HG02763 (cell line): Measurements from ENCODE around the gene ITGAE.
"Not testable (repeated sequence)": the region's sequence is repeated elsewhere in the genome, so short reads cannot be mapped to it uniquely, and the experiment has no call there.

Experiments
- ATAC-seq: cut with Tn5 transposase; IDR thresholded peaks from one replicate; pipeline ENCODE4 v1.9.1; 2021; ENCODE audit warnings: mild to moderate bottlenecking, moderate library complexity; ENCODE audit not compliant: unreplicated experiment

The ITGAE gene

DNA sequence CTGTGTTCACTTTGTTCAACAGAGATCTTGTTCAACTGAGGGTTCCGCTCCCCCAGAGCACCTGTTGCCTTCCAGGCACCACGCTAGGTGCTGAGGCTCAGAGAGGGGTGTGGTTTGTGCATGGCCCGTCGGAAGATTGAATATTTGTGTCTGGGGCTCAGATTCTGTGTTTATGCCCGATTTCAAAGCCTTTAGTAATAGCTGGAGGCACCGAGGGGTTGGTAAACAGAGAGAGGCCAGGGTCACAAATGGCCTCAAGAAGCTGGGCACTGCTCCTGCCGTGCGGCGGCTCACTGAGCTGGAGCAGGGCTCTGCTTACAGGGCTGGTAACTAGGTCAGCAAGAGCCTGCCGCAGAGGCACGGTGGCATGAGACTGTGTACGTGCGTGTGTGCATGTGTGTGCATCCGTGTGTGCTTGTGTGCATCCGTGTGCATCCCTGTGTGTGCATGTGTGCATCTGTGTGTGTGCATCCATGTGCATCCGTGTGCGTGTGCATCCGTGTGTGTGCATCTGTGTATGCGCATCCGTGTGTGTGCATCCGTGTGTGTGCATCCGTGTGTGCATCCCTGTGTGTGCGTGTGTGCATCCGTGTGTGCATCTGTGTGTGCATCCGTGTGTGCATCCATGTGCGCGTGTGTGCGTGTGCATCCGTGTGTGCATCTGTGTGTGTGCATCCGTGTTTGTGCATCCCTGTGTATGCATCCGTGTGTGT lies 5.4 kb downstream of the ITGAE start:
- ATAC-seq: no peak

GRCh38 chr17:3794557-3795389 lies 6.2 kb downstream of the ITGAE start:
- no peak for ATAC-seq

DNA sequence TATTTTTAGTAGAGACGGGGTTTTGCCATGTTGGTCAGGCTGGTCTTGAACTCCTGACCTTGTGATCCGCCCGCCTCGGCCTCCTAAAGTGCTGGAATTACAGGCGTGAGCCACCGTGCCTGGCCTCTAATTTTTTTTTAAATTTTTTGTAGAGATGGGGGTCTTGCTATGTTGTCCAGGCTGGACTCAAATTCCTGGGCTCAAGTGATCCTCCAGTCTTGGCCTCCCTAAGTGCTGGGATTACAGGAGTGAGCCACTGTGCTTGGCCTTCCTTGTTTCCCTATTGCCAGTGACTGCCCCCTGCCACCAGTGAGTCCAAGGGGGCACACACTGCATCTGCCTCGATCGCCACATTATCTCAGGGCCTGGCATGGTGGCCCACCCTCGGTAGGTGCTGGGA lies 6.8 kb downstream of the ITGAE start:
- not testable (repeated sequence) for ATAC-seq

DNA sequence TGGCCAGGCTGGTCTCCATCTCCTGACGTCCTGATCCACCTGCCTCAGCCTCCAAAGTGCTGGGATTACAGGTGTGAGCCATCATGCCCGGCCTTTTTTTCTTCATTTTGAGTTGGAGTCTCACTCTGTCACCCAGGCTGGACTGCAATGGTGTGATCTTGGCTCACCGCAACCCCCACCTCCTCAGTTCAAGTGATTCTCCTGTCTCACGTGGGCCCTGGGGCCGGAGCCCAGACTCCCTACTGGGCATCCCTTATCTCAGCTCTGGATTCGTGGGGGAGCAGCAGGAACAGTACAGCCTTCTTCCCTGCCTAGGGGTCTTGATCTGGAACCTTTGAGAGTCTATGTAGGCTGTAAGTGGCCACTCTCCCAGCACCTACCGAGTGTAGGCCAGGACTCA lies 7.7 kb downstream of the ITGAE start:
- ATAC-seq: not testable (repeated sequence)

GRCh38 chr17:3792481-3792880 lies 8.5 kb downstream of the ITGAE start:
- no peak for ATAC-seq

DNA sequence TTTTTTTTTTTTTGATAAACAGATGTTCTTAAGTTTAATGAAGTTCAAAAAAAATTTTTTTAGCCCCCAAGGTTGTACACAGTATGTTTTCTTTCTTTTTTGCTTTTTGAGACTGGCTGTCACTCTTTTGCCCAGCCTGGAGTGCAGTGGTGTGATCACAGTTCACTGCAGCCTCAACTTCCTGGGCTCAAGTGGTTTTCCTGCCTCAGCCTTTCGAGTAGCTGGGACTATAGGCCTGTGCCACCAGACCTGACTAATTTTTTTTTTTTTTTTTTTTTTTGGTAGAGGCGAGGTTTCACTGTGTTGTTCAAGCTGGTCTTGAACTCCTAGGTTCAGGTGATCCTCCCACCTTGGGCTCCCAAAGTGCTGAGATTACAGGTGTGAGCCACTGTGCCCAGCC lies 12.8 kb downstream of the ITGAE start:
- no peak for ATAC-seq

GRCh38 chr17:3785323-3785722 lies 15.7 kb downstream of the ITGAE start:
- not testable (repeated sequence) for ATAC-seq

GRCh38 chr17:3782751-3783150 lies 18.2 kb downstream of the ITGAE start:
- no peak for ATAC-seq

- no peak for ATAC-seq
Measured at GRCh38 chr17:3780986-3781385, 20.0 kb downstream of the ITGAE start.

DNA sequence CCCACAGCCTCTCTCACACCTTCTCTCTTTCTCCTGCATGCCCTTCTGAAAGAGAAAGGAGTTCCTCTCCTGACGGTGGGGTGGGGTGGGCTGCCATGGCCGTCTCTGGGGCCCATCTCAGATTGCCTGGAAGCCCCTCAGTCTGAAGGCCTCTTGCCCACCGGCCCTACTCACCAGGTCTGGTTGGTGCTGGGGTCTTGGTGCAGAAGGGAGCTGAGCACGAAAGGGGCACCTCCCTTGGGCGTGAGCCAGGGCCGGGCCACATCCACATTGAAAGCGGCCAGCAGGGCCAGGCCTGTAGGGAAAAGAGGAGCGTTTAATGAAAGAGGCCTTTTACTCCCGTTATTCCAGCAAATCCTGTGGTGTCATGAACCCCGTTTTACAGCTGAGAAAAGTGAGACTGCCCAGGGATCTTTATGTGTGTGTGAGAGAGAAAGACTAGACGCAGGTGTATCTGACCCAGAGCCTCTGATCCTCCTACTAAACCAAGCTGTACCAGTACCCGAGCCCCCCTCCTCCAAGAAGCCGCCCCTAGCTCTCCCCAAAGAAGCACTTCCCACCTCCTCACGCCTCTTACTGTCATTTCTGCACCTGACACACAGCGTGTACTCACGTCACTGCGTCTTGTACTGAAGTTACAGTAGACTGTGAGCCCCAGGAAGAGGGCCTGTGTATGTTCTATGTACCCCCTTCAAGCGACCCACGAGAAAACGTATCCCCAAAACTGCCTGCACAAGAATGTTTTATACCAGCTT lies 23.4 kb downstream of the ITGAE start:
- ATAC-seq: no peak

DNA sequence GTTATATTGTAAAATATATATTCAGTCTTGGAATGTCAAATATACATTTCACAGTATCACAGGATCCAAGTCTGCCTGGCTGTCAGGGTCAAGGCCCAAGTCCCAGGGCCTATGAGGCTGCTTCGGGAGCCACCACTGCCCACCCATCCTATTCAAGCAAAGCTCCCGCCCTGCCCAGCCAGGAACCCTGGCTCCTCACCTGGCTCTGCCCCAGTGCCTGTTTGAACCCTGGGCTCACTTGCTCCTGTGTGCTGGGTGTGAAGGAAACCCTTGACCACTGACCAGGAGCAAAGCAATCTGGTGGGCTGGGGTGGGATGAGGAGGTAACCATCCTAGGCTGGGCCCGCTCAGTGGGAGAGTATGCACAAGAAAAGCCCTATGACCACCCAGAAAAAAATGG lies 27.0 kb downstream of the ITGAE start:
- no peak for ATAC-seq

DNA sequence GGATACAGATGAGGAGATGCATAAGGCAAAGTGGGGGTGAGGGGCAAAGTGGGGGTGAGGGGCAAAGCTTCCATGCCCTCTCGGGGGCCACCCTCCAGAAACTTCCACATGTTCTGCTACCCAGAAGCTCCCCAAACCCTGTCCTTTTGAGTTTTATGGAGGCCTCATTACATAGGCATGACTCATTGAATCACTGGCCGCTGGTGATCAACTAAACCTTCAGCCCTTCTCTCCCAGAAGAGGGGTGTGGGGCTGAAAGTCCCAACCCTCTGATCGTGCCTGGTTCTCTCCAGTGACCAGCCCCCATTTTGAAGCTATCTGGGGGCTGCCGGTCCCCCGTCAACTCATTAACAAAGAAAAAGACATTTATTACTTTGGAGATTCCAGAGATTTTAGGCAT lies 27.5 kb downstream of the ITGAE start:
- no peak for ATAC-seq

GRCh38 chr17:3772764-3773163 lies 28.2 kb downstream of the ITGAE start:
- ATAC-seq: no peak

GRCh38 chr17:3771140-3771539 lies 29.8 kb downstream of the ITGAE start:
- ATAC-seq: no peak

DNA sequence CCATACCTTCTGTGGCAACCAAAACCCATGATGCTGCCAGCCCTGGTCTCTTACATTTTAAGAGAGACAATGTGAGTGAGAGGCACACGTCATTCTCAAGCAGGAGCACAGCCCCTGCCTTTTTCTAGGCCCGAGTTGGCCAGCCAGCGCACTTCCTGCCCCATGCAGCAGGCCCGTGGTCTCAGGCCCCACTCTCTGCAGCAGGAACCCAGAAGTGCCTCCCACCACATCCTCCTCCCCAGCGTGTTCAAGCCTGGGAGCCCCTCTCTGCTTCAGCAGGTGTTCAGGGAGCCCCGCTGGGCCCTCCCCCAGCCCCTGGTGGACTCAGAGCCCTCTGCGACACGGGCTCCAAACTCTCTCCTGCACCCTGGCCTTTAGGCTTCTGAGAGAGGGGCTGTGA lies 30.5 kb downstream of the ITGAE start:
- no peak for ATAC-seq

DNA sequence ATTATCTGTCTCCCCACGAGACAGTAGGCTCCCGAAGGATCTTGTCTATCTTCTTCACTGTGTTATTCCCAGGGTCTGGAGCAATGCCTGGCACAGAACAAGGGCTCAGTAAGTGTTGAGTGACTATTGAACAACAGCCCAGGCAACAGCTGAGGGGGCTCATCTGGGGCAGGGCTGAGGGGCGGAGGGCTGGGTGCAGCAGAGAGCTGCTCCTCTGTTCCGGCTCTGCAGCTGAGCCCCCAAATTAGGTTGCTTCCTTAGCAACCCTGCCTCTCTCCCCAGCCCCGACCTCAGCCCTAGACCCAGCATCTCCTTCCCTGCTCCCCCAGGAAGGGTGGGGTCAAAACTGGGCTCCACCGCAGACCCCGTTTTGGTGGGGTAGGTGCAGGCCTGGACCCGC lies 32.2 kb downstream of the ITGAE start:
- no peak for ATAC-seq

- no peak for ATAC-seq
Measured at GRCh38 chr17:3768341-3768740, 32.6 kb downstream of the ITGAE start.

- ATAC-seq: no peak
Measured at GRCh38 chr17:3766779-3767178, 34.2 kb downstream of the ITGAE start.

GRCh38 chr17:3765981-3766380 lies 35.0 kb downstream of the ITGAE start:
- no peak for ATAC-seq

- no peak for ATAC-seq
Measured at GRCh38 chr17:3763777-3764170, 37.2 kb downstream of the ITGAE start.

- peak; percentile 47 for ATAC-seq
Measured at GRCh38 chr17:3762922-3763776, 37.8 kb downstream of the ITGAE start.
